HG03103 (cell line): ENCODE results near the gene TLE3.
A peak's percentile ranks its signal among the peaks of the same experiment; 100 is the strongest.

Experiments used
- ATAC-seq: cut with Tn5 transposase; IDR thresholded peaks from one replicate; pipeline ENCODE4 v1.9.1; 2021; ENCODE audit warnings: low read depth; ENCODE audit not compliant: unreplicated experiment

Gene TLE3

GRCh38 chr15:70014860-70015490 lies 82.7 kb downstream of the TLE3 start:
- peak; percentile 75 for ATAC-seq

GRCh38 chr15:70014331-70014730 lies 83.4 kb downstream of the TLE3 start:
- no peak for ATAC-seq

DNA sequence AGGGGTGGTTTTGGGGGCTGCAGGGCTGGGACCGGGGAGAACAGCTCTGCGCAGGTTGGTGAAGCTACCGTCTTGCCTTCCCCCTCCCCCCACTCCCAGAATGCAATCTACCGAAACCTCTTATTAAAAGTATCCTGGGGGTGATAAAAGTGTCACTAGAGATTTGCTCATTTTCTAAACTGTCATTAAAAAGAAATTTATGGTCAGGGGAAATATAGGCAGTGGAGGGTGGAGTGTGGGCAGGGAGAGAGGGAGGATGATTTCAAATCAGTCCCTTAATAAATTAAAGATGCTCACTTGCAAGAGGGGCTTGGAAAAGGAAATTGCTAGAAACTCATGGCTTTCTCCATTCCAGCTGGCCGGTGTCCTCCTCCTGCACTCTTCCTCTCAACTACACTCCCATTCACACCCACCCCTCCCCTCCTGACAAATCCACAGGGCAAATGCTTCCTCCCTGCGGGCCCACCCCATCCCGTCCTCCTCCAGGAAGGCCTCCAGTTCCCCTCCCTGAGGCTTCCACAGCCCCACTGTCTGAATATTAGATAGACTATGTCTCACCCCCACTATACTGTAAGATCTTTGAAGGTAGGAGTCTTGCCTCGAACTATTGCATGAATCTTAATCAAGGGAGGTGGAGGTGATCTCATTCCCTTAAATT lies 83.9 kb downstream of the TLE3 start:
- no peak for ATAC-seq

DNA sequence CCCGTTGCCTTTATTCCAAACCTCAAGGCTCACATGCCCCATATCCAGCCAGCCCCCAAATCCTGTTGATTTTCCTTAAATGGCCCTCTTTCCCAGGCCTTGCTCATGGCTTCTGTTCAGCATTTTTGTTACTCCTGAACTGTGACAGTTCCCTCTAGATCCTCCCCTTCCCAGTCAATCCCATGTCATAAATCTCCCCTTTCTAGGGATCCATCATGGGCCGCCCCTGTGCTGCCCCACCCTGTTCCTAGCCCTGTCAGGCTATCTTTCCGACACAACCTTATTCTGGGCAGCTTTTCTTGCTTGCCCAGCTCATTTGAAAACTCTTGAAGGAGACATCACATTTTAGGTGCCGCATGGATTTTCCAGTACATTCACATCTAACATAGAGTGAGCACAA lies 84.8 kb downstream of the TLE3 start:
- ATAC-seq = no peak

- no peak for ATAC-seq
These were observed 88.9 kb downstream of the TLE3 start for GRCh38 chr15:70008697-70009290.

DNA sequence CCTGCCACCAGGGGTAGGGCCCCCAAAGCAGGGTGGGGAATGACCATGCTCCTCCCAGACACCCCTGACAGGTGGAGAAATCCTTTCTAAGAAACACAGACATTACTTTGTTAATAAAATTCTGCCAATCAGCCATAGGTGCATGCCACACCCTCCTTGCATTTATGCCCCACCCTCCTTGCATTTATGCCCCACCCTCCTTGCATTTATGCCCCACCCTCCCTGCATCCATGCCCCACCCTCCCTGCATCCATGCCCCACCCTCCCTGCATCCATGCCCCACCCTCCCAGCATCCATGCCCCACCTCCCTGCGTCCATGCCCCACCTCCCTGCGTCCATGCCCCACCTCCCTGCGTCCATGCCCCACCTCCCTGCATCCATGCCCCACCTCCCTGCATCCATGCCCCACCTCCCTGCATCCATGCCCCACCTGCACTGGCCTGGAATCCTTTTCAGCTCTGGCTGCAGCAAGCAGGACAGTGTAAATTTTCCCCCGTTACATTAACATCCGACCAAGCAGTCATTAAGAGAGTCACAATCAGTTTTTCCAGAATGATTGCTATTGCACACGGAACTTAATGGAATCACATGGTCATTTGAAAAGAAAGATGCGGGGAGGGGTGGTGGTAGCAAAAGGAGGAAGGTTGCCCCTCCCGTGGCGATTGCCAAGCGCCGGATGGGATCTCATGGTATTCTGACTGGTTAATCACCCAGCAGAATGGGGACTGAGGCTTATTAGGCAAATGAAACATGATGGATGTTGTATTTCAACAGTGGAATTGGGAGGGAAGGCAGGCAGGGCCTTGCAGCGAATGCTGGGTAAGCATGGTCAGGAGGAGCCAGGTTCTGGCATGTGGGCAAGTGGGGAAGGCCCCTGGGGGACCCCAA lies 91.2 kb downstream of the TLE3 start:
- ATAC-seq = no peak

GRCh38 chr15:70004826-70005225 lies 92.9 kb downstream of the TLE3 start:
- ATAC-seq = no peak

- ATAC-seq = no peak
These were observed 94.8 kb downstream of the TLE3 start for GRCh38 chr15:70002897-70003296.

- no peak for ATAC-seq
These were observed 95.9 kb downstream of the TLE3 start for GRCh38 chr15:70001859-70002258.

DNA sequence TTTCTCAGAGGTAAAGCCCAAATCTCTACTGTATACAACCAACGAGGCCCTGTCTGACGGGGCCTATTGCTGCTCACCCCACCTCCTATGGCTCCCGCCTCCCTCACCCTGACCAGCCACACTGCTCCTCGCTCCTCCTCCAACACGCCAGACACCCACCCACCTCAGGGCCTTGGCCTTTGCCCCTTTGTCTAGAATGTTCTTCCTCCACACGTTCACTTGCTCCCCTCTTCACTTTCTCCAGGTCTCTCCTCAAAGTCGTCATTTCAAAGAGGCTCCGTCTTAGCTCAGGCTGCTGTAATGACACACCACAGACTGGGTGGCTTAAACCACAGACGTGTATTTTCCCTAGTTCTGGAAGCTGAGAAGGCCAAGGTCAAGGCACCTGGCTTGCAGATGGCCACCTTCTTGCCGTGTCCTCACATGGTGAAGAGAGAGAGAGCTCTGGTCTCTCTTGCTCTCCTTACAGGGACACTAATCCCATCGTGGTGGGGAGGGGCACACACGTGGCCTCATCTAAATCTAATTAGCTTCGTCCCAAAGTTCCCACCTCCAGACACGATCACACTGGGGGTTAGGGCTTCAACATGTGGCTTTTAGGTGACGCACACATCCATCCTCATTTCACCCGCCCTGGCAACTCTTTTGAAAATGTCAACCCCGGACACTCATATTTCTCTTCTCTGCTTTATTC lies 98.2 kb downstream of the TLE3 start:
- ATAC-seq = no peak

- no peak for ATAC-seq
These were observed 99.0 kb downstream of the TLE3 start for GRCh38 chr15:69998541-69999391.

- no peak for ATAC-seq
These were observed 99.9 kb downstream of the TLE3 start for GRCh38 chr15:69997813-69998212.
